GM12874 (cell line): ENCODE data around the gene METRN.

ENCODE experiments used
- CTCF ChIP-seq: IDR thresholded peaks from 2 replicates; pipeline ENCODE4 v1.5.1; 2011; ENCODE audit warnings: low read depth, mild to moderate bottlenecking, control low read depth, low read length, moderate library complexity; ENCODE audit not compliant: insufficient read depth

METRN gene

GRCh38 chr16:714558-715476, at the start of gene METRN:
TSS of gene METRN (plus strand) at chr16:715118. CDS start at chr16:715290, 172 bp downstream.
- TF ChIP-seq CTCF, result no peak

- TF ChIP-seq CTCF, result no peak
Measured at GRCh38 chr16:666572-666971, 48.3 kb upstream of the METRN start.

DNA sequence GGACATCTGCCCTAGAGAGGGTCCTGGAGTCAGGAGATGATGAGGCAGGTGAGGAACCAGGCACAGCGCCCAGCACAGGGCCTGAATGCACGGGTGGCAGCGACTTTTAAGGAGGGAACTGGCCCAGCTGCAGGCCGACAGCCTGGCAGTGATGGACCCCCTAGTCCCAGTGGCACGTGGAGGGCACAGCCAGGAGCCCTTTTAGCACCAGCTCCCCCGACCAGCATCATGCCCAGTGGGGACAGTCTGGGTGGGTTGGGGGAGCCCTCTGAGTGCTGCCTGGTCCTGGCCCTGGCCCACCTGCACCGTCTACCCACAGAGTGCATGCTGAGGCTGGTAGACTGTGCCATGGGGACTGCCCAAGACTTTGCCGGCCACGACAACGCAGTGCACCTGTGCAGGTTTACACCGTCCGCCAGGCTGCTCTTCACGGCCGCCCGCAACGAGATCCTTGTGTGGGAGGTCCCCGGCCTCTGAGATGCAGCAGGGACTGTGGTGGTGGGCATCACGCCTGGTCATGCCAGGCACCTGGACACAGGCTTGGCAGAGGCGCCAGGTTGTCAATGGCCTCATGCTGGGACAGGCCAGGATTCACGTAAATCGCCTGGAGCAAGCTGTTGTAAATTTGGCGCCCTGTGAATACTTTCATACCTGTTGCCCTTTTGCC, 47.7 kb upstream of the METRN start:
- no peak for TF ChIP-seq CTCF

- TF ChIP-seq CTCF, result peak; percentile 88
Measured at GRCh38 chr16:667780-668518, 47.0 kb upstream of the METRN start, which contains the start of gene RHOT2. TSS of gene RHOT2 (plus strand) at chr16:668132. CDS start at chr16:668200, 68 bp downstream.

DNA sequence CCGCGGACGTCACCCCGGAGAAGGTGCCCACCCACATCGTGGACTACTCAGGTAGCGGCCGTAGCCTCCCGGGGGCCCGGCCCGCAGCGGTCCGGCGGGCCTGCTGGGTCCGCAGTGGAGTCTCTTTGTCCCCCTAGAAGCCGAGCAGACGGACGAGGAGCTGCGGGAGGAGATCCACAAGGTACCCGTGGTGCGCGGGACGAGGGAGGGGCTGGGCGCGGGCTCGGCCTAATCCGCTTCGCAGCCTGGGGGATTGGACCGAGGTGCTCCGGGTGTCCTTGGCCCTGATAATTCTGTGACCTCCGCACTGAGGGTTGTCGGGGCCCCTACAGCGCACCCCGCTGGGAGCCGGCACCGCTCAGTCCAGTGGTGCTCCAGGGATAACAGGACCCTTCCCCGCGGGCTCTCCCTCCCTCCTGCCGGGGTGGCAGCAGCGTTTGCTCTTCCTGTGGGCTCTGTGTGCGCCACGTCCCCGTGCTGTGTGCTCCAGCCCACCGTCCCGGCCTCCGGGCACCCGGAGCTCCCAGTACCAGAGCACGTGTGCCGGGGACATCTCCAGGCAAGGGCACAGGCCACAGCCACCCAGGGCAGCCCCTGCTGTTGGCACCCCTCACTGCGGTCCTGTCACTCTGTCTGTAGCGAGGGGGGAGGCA, 46.3 kb upstream of the METRN start:
- TF ChIP-seq CTCF, result no peak

DNA sequence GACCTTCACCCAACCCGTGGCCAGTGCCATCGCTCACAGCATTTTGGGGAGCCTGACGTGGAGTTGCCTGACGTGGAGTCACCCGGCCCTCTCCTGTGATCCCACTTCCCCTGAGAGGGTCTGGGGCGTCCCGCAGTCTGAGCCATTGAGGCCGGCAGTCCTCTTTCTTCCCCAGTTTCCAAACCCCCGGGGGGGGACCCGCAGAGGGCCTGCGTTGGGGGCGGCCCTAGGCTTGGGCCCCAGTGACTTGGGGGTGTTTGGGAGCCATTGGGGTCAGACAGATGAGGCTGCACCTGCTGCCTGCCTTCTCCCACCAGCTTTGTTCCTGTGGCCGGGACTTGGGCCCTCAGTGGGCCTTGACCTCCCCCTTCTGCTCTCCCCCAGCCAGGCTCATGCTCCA, 45.3 kb upstream of the METRN start:
- no peak for TF ChIP-seq CTCF
